HG03558 (cell line): ENCODE results near the gene BRD2.

Experiments used
- ATAC-seq: cut with Tn5 transposase; IDR thresholded peaks from one replicate; pipeline ENCODE4 v1.9.1; 2021; ENCODE audit warnings: moderate number of reproducible peaks; ENCODE audit not compliant: unreplicated experiment; ENCODE audit errors: extremely low read depth

BRD2 gene

DNA sequence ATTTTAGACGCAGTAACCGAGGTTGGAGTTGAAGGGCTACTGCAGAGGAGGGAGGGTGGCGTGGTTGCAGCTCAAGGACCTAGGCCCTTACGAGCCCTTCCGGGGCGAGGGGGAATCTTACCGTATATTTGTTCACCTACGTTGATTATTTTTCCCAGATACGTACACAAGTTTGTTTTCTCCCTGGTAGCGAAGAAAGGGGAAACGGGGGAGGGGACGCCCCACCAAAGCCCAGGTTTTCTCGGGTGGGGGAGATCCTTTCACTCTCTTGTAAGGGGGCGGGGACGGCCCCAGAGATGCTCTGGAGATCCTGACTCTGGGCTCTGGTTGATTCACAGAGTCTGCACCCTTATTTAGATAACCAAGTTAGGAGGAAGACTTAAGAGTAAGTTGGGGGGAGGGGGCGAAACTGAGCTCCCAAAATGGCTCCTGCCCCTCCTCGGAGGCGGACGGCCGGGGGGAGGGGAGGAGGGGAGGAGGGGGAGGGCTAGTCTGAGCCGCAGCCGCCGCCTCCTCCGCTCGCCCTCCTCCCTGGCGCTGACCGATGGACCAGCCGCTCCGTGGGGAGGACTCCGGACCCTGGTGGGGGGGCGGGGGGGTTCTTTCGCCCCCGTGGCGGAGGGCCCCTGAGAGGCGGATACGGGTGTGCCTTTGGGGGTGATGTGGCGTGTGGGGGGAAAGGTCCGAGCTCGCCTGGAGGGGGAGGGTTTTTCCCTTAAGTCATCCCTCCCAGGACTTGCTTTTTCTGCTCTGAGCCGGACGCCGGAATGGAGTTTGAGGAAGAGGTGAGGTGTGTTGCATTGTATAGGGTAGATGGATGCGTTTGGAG, 2.2 kb downstream of the BRD2 start:
- no peak for ATAC-seq

DNA sequence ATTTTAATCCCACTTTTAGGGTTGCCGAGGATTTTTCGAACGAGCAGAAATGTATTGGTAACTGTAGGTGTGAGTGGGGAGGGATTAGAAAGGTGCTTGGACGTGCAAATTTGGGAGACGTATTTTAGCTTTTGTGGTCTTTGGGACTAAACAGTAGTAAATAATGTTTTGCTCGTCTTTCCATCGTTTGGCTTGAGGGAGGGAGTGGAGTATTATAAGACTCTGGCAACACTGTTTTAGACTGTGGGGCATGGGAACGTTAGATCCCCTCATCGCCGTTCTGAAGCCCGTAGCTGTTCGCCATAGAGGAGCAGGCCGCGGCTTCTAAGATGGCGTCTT, 2.8 kb downstream of the BRD2 start:
- no peak for ATAC-seq

DNA sequence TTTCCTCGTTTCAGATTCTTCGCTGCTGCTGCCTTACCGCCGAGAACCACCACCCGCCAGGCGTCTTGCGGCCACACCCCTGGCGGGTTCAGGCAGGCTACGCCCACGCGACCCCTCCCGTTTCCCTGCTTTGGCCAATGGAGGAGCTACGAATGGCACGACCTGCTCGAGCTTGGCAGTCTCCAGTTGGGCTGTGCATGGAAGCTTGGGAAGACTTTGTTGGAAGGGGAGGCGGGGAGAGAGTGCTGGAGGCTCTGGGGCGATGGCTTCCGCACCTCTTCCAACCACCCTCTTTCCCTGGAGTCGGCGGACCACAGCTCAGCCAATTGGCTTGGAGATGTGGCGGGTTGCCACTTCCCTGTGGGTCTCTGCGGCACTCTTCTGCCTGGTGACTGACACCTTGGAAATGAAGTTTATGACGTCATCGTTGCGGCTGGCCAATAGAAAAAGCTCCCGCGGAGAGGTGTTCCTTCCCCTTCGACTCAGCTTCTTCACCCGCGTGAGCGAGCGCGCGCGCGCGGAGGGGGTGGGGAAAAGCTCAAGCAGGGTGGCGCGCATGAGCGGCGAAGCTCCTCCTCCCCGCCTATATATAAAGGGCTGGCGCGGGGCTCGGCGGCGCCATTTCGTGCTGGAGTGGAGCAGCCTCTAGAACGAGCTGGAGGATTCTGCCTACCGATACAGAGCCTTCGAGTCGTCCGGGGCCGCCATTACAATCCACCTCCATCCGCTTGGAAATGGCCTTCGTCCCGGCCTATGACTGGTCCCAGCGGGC, 3.4 kb downstream of the BRD2 start:
- peak; percentile 27 for ATAC-seq

DNA sequence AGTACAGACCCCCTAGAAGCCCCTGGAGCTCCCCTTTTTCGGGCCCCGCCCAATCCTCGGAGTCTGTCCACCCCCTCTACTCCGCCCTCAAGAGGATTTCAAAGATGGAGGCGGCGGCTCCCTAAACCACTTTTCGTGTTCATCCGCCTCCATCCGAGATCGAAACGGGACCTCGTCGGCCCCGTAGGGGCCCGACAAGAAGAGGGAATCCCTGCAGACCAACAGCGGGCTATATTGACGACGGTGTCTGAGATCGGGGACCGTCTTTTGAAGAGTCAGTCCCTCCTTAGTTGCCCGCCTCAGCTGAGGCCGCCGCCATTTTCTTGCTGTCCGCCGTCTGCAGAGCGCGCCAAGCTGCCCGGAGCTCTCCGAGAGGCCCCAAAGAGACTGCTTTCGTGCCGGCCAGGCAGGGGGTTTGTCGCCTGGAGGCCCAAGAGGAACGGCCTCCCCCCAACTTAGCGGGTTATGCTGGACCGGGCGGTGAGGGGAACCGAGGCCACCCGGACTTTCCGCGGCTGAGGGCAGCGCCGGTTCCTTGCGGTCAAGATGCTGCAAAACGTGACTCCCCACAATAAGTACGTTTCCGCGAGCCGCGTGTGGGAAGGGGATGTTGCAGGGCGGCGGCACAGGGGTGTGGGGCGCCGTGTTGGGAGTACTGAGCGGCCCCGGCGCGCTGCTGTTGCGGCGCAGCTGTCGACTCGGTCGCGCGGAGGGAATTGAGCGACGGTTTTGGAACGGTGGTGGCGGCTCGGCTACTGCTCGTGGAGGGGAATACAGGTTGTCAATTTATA, 4.2 kb downstream of the BRD2 start:
- no peak for ATAC-seq

DNA sequence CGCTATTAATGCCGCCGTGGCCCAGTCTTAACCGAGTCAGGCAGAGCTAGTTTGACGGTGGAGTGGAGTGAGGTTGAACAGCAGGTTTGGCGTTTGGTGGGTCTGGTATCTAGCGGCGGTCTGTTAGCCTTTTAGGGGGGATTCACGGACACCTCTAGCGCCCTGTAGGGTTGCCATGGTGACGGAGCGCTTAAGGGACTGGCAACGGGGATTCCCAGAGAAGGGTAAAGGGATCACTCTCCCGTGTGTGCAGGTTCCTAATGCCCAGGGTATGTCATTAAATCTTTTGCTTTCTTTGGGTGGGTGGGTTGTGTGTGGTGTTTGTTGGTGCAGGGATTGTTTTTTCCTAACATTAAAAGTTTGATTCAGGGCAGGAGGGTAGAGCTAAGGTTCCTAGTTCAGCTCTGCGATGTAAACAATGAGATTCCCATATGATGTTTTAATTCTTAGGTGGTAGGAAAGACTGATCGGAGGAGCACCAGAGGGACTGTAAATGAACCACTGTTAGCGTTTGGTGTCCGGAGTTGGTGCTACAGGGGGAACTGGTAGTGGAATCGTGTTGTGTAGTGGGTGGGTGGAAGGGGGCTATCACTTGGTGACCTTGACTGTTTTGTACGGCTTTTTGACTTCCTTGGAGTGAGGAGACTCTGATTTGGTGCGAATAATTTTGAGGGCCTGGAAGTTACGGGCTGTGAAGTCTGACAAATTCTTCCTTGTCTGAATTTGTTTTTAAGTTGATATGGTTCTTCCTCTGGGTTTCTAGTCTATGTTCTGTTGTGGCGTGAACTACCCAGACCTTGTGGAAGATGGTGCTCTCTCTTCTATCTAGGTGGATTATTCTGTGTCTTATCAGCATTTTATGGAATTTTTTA, 5.0 kb downstream of the BRD2 start:
- no peak for ATAC-seq

DNA sequence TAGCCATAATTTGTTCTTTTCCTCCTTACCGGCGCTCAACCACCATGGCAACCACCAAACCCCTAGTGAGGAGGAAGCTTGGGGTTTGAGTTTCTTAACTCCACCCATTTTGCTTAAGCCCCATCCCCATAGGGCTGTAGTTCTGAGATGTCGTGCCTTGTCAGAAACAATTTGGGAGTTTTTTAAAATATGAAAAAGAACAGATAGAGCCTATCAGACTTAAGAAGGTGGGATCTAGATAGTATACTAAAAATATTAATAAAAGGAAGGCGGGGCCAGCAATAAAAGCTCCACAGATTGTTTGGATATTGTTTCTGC, 5.6 kb downstream of the BRD2 start:
- no peak for ATAC-seq

DNA sequence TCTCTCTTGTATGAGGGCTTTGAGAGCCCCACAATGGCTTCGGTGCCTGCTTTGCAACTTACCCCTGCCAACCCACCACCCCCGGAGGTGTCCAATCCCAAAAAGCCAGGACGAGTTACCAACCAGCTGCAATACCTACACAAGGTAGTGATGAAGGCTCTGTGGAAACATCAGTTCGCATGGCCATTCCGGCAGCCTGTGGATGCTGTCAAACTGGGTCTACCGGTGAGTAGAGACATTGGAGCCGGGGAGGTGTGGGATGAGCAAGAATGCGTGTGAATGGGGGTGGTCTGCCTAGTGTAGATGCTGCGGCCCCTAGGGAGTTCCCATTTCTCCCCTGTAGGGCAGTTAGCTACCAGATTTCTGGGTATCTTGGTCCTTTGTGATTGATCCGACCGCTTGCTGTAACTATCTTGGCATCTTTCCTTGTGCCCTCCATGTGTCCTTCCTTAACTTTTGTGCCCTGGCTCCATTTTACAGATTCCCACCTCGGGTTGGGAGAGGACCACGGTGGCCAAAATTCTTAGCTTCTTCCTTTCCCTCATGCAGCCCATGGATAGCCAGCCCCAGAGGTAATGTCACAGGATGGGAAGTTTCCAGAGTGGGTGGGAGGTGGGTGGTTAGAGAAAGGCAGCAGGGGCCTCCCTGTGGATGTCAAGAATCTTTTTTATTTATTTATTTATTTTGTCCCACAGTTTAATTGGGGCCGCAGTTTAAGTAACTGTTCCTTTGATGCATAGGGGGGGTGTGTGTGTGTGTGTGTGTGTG, 6.3 kb downstream of the BRD2 start:
- ATAC-seq: no peak

DNA sequence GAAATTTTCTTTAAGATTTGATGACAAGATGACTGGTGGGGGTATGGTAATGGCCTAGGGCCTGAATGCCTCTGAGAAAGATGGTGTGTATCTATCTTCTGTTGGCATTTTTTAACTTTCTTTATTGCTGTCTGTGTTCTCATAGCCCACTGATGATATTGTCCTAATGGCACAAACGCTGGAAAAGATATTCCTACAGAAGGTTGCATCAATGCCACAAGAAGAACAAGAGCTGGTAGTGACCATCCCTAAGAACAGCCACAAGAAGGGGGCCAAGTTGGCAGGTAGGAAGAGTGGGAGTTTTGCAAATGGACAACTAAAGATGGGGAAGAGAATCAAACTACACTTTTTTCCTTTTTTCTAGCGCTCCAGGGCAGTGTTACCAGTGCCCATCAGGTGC, 7.5 kb downstream of the BRD2 start:
- no peak for ATAC-seq

DNA sequence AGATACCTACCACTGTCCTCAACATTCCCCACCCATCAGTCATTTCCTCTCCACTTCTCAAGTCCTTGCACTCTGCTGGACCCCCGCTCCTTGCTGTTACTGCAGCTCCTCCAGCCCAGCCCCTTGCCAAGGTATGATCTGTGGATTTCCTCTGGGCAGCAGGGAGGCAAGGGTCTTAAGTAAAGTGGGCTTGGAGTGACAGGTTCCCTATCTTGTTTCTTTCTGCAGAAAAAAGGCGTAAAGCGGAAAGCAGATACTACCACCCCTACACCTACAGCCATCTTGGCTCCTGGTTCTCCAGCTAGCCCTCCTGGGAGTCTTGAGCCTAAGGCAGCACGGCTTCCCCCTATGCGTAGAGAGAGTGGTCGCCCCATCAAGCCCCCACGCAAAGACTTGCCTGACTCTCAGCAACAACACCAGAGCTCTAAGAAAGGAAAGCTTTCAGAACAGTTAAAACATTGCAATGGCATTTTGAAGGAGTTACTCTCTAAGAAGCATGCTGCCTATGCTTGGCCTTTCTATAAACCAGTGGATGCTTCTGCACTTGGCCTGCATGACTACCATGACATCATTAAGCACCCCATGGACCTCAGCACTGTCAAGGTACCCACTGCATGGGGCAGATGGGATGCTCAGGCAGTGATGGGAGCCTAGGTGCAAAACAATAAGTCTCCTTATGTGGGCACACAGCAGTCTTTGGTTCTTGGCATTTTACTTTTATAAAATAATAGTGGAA, 8.1 kb downstream of the BRD2 start:
- no peak for ATAC-seq

DNA sequence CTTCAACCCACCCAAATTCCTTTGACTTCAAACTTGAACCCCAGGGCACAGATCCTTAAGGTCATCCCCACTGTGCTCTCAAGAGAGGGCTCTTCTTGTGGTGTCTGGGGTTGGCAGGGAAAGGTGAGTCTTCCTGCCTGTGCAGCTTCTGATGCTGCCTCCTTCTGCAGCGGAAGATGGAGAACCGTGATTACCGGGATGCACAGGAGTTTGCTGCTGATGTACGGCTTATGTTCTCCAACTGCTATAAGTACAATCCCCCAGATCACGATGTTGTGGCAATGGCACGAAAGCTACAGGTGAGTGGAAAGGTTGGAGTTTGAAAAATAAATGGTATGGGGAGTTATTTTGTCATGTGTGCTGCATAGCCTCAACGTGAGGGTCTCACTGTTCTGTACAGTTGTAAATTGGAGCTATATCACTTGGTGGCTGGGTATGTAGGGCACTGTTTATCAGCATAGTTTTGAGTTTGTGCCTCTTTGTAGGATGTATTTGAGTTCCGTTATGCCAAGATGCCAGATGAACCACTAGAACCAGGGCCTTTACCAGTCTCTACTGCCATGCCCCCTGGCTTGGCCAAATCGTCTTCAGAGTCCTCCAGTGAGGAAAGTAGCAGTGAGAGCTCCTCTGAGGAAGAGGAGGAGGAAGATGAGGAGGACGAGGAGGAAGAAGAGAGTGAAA, 9.0 kb downstream of the BRD2 start:
- no peak for ATAC-seq

DNA sequence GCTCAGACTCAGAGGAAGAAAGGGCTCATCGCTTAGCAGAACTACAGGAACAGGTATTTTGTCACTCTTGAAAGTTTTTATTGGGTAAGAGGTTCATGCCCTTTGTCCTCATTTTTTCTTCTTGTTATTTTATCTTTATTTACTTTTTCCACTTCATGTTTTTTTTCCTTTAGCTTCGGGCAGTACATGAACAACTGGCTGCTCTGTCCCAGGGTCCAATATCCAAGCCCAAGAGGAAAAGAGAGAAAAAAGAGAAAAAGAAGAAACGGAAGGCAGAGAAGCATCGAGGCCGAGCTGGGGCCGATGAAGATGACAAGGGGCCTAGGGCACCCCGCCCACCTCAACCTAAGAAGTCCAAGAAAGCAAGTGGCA, 9.5 kb downstream of the BRD2 start:
- ATAC-seq: no peak

DNA sequence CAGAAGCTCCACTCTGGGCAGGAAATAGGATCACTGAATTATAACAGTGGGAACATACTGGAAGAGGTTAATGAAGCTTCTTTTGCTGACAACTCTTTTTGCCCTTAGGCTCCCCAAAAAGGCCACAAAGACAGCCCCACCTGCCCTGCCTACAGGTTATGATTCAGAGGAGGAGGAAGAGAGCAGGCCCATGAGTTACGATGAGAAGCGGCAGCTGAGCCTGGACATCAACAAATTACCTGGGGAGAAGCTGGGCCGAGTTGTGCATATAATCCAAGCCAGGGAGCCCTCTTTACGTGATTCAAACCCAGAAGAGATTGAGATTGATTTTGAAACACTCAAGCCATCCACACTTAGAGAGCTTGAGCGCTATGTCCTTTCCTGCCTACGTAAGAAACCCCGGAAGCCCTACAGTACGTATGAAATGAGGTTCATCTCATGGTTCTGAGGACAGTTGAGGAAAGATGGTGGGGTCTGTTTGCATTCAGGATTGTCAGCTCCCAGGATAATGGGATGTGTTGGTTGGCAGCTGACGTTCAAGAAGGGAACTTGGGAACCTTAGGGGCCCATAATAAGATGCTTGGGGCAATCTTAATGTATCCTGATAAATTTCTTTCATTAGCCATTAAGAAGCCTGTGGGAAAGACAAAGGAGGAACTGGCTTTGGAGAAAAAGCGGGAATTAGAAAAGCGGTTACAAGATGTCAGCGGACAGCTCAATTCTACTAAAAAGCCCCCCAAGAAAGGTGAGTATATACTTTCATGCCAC, 11.5 kb downstream of the BRD2 start:
- ATAC-seq: no peak

DNA sequence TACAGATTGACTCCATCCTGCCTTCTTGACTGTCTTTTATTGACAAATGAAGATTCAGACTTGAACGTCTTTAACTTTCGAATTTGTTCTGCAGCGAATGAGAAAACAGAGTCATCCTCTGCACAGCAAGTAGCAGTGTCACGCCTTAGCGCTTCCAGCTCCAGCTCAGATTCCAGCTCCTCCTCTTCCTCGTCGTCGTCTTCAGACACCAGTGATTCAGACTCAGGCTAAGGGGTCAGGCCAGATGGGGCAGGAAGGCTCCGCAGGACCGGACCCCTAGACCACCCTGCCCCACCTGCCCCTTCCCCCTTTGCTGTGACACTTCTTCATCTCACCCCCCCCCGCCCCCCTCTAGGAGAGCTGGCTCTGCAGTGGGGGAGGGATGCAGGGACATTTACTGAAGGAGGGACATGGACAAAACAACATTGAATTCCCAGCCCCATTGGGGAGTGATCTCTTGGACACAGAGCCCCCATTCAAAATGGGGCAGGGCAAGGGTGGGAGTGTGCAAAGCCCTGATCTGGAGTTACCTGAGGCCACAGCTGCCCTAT, 12.2 kb downstream of the BRD2 start:
- ATAC-seq: no peak

DNA sequence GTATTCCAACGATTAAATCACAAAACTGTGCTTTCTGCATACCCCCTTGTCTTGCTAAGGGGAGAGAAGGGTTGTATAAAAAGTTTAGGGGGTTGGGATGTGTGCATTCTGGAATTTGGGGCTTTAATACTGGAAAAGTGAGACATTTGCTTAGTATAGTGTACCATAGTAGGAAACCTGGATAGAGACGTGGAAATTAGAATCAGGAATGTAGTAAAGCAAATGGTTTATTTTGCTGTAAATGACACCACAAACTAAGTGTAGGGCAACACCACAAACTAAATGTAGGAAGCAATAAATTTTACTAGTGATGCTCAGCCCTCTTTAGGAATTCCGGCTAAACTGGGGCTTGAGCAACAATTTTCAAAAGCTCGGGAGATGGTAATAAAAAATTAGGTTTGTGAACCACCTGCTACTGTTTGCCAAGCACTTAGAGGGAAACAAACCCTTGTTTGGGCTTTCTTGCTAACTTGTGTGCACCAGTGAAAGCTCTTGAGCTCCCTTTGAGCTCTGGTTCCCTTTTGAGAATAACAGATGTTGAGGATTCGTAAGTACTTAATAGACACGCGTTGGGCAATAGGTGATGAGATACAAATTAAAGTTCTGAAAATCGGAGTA, 13.8 kb downstream of the BRD2 start:
- no peak for ATAC-seq

DNA sequence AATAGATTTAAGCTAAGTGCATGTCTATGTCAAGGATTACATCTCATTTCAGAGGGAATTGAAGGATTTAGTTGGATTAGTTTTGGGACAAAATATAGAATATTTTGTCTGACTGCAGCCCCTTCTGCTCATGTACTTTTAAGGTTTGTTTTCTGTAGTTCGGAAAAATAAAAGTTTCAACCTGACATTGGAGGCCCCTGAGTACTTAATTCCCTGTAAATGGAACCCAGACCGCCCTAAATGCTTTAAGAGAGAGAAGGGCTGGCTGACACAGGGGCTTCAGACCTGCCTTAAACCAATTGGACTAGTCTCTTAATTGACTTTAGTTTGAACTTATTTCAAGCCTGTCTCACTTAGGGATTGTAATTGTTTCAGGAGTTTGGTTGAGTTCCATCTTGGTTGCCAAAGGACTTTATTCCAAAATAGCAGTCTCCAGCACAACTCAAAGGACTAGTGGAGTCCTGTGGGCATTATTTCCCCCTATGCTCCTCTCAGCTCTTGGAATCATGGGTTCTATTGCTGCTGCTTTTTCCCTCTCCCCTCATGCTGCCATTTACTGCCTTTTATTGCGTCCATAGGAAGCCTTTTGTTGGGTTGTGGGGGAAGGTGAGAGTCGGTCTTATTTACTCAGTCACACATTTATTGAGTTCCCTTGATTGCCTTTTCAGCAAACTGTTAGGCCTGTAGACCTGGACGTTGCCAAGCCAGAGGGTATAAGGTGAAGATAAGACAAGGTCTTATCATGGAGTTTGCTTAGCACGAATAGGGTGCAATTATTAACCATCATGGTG, 14.5 kb downstream of the BRD2 start:
- ATAC-seq: no peak

DNA sequence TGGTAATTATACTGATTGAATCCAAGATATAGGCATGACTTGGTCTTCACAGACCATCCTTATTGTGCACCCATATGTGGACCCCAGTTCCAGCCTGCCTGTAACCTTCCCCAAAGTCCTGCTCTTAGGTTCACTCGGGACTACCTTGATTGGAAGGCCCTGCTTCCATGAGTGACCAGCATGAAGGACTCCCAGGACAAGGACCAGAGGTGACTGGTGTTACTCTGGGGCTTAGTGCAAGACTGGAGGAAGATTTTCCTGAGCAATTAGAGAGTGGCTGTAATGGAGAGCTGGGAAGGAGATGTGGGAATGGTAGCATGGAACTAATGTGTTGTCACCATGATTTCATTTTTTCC, 15.1 kb downstream of the BRD2 start:
- no peak for ATAC-seq
